HG03175 (cell line): ENCODE data around the gene KARS1.
A peak's percentile ranks its signal among the peaks of the same experiment; 100 is the strongest.

Experiments used
- ATAC-seq: cut with Tn5 transposase; IDR thresholded peaks from one replicate; pipeline ENCODE4 v1.9.1; 2021; ENCODE audit warnings: mild to moderate bottlenecking, moderate library complexity; ENCODE audit not compliant: unreplicated experiment

KARS1 gene

DNA sequence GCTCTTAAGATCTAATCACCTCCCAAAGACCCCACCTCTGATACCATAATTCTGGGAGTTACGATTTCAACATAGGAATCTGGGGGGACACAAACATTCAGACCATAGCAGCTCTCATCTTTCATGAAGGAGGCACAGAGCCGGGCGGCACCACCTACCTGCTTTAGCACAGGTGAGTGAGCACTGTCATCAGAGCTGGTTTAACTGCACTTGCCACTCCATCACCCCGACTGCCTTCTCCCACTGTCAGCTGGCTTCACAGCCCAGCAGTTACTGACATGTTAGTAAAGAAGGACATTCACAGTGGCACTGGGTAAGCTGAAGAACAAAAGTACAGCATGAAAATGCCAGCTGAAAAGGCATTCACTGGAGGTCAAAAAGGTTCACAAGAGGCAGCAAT, 58.7 kb downstream of the KARS1 start:
- no peak for ATAC-seq

DNA sequence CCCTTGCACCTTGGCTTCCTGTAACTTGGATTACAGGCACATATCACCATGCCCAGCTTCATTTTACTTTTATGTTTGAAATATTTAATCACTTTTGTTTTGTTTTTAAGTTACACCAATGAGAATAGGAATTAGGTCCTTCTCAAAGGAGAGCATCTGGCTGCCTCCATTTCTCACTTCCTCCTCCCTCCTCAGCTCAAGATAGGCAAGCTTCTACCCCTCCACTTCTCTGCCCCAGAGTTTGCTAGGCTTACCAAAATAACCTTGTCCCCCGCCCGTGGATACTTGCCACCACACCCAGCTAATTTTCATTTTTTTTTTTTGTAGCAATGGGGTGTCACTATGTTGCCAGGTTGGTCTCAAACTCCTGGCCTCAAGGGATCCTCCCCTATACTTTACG, 63.4 kb downstream of the KARS1 start:
- ATAC-seq, result peak; percentile 53

DNA sequence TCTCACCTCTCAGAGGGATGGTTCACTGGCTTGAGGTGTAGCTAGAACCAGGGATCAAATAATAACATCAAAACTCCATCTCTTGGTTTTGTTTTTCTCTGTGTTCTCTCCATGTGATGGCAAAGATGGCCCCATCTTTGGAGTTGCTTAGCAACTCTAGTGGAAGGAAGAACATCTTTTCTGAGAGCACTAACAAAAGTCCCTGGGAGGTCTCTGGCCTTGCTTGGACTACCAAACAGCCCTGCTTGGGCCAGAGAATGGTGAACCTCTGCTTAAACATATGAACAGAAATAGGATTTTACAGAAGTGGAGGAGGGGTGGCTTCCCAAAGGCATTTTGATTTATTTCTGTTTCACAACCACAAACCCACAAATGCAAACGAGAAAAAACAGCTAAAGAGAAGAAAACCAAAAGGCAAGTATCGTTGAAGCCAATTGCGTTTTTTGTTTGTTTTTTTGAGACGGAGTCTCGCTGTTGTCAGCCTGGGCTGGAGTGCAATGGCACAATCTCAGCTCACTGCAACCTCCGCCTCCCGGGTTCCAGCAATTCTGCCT, 68.1 kb downstream of the KARS1 start:
- peak; percentile 52 for ATAC-seq

GRCh38 chr16:75578725-75579124, 68.7 kb downstream of the KARS1 start:
- ATAC-seq, result no peak

GRCh38 chr16:75578212-75578611, 69.3 kb downstream of the KARS1 start:
- no peak for ATAC-seq
